Measurements from ENCODE around the gene CRB2.

Gene CRB2

GRCh38 chr9:123355761-123356431, at the start of gene CRB2:
Gene CRB2 (plus strand): TSS chr9:123356197. CDS start chr9:123356261, 64 bp downstream.
- DNase-seq: no peak

GRCh38 chr9:123309611-123310010, 46.4 kb upstream of the CRB2 start:
- DNase-seq: no peak

GRCh38 chr9:123310551-123311249, 45.3 kb upstream of the CRB2 start:
- DNase-seq: no peak

- DNase-seq: no peak
Observed at GRCh38 chr9:123311250-123311752, 44.7 kb upstream of the CRB2 start.

GRCh38 chr9:123312306-123312877, 43.6 kb upstream of the CRB2 start:
- DNase-seq: no peak

- no peak for DNase-seq
Observed at GRCh38 chr9:123314617-123315016, 41.4 kb upstream of the CRB2 start.

GRCh38 chr9:123315635-123316034, 40.4 kb upstream of the CRB2 start:
- no peak for DNase-seq

GRCh38 chr9:123316053-123316718, 39.8 kb upstream of the CRB2 start:
- no peak for DNase-seq

GRCh38 chr9:123318202-123318601, 37.8 kb upstream of the CRB2 start:
- no peak for DNase-seq

- no peak for DNase-seq
Observed at GRCh38 chr9:123318961-123319421, 37.0 kb upstream of the CRB2 start.

GRCh38 chr9:123319541-123320339, 36.3 kb upstream of the CRB2 start:
- DNase-seq: no peak

GRCh38 chr9:123320814-123321213, 35.2 kb upstream of the CRB2 start:
- DNase-seq: no peak

GRCh38 chr9:123321616-123322272, 34.3 kb upstream of the CRB2 start:
- DNase-seq: no peak

- peak; percentile 24 for DNase-seq
Observed at GRCh38 chr9:123322273-123323195, 33.5 kb upstream of the CRB2 start.

- no peak for DNase-seq
Observed at GRCh38 chr9:123323196-123324013, 32.6 kb upstream of the CRB2 start.

GRCh38 chr9:123324767-123325183, 31.2 kb upstream of the CRB2 start:
- DNase-seq: no peak

GRCh38 chr9:123326187-123326586, 29.8 kb upstream of the CRB2 start:
- no peak for DNase-seq

GRCh38 chr9:123326662-123327093, 29.3 kb upstream of the CRB2 start:
- DNase-seq: no peak

- DNase-seq: no peak
Observed at GRCh38 chr9:123327697-123328100, 28.3 kb upstream of the CRB2 start.

All from activated T-cell treated with anti-CD3 and anti-CD28 coated beads for 4 hours (primary cell).